HG03108 (cell line): ENCODE data around the gene AXIN2.
"Not testable (repeated sequence)": the region's sequence is repeated elsewhere in the genome, so short reads cannot be mapped to it uniquely, and the experiment has no call there.

Experiments used
- ATAC-seq: cut with Tn5 transposase; IDR thresholded peaks from one replicate; pipeline ENCODE4 v1.9.1; 2021; ENCODE audit warnings: moderate library complexity; ENCODE audit not compliant: unreplicated experiment

AXIN2 gene

DNA sequence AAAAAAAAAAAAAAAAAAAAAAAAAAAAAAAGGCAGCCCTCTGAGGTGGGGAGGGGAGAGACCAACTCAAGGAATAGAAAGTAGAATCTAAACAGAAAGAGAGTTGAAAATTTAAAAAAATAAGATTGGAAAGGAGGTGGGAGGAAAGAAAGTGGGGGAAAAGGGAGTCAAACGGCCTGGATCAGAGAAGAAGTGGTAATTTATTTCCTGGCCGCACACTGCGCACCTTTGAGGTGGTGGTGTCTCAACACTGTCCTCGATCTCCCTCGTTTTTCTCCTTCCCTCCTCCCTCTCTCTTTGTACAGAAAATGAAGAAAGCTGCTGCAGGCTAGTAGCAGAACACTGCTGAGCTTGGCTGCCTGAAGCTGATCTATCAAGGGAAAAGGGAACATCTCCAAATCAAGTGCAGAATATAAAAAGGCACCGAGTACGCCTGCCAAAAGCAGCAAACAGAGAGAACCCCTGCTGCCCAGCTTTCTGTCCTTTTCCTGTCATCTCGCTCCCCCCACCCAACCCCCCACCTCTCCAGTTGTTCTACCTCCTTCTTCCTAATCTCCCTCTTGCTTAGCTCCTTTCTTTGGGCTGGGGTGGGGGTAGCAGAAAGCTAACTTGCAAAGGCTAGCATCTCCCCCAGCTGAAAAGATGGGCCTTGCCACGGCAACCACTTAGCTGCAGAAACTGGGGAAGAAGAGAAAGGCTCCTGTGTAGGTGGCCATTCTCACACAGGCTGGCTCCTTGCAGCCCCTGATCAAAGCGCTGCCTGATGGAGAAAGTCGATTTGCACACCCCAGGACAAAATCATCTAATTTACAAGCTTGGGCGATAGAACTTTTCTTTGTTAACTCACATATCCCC lies 22.5 kb downstream of the AXIN2 start:
- no peak for ATAC-seq

GRCh38 chr17:65537845-65538674 lies 23.4 kb downstream of the AXIN2 start:
- ATAC-seq: no peak

- ATAC-seq: no peak
Observed at GRCh38 chr17:65537343-65537844, 24.1 kb downstream of the AXIN2 start.

DNA sequence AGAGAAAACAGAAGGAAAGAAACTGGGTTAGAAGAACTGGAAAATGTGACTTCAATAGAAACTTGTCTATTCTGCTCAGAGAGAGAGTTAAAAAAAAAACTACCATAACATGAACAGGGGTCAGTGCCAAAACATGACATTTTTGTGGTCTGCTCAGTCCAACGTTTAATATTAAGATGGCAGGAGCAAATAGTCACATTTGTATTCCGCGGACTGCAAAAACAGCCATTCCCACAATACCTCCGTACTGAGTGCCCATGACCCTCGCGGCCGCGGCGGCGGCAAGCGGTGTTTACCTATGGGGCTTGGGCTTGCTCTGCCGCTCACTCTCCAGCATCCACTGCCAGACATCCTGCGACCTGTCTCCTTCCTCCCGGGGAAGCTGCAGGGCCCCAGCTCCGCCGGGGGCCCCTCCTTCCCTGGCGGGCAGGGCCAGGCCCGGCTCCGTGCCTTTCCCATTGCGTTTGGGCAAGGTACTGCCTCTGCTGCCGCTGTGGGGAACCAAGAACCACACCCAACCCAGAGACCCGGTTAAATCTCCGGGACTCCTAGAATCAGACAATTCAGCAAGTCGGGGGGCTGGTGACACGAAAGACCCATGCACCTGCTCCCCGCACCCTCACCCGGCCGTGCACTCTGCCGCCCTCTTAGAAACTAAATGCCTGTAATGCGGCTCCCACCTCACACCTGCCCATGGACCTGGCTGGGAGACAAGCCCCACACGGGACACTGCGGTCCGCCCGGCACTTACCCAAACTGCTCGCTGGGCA lies 24.7 kb downstream of the AXIN2 start:
- ATAC-seq: no peak

DNA sequence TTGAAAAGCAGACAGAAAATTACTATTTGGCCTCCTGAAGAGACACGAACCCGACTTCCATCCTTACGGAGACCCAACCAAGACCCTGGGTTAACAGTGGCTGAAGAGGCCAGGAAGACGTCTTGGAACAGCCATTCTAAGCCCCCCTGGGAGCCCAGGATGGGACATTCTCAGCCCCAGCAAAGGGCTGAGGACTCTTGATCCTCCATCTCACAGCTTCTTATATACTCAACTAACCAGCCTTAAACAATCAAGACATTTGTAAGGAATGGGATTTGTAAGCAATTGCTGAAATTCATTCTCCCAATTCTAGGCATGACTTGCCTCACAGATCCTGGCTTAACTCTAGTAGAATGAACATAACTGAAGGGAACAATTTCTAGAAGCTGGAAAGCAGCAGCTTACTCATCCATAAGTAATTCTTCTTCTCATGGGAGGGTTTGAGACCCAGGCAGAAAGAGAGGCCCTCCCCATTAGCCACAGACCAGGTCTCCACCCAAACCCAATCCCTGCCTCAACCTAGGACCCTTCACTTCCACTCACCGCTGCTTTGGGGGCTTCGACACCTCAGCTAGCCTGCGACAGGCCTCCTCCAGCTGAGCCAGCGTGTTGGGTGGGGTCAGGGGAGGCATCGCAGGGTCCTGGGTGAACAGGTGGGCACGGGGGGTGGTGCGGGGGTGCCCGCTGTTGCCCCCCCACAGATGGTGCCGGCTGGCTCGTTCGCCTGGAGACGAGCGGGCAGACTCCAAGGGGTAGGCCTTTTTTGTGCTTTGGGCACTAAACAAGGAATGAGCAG lies 25.5 kb downstream of the AXIN2 start:
- no peak for ATAC-seq

GRCh38 chr17:65533852-65534457 lies 27.5 kb downstream of the AXIN2 start:
- no peak for ATAC-seq

- ATAC-seq: no peak
Observed at GRCh38 chr17:65533056-65533745, 28.2 kb downstream of the AXIN2 start.

GRCh38 chr17:65532101-65532890 lies 29.2 kb downstream of the AXIN2 start:
- ATAC-seq: no peak

- no peak for ATAC-seq
Observed at GRCh38 chr17:65531256-65532100, 30.0 kb downstream of the AXIN2 start.

DNA sequence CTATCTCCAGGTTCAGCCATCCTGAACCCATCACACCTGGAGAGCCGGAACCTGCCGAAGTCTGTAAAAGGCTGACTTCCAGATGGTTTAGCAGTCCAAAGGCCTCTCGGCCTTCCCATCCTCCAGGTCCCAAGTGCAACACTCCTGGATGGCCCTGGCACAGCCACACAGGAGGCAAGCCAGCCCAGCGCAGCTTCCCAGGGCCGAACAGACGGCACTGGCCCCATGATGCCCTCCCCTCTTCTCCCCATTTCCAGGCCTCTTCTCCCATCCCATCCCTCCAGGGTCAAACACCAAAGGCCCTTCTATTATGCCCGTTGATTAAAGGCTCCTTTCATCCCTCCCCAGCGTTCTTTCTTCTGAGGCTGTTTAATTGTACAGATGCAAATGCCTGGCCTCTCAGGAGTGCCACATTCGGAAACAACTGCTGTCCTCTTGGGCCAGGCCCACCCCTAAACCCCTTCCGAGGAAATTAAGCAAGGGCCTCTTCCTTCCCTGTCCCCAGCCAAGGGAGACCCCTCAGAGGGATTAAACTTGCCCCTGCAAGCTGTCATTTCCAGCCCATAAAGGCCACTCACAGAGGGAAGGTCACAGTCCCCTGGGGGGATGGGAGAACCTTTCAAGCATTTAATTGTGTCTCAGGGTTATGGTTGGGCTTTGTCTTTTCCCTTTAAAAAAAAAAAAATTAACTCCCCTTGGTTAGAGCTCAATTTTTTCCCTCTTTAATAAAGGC lies 30.8 kb downstream of the AXIN2 start:
- no peak for ATAC-seq

- ATAC-seq: no peak
Observed at GRCh38 chr17:65529761-65530522, 31.5 kb downstream of the AXIN2 start.

DNA sequence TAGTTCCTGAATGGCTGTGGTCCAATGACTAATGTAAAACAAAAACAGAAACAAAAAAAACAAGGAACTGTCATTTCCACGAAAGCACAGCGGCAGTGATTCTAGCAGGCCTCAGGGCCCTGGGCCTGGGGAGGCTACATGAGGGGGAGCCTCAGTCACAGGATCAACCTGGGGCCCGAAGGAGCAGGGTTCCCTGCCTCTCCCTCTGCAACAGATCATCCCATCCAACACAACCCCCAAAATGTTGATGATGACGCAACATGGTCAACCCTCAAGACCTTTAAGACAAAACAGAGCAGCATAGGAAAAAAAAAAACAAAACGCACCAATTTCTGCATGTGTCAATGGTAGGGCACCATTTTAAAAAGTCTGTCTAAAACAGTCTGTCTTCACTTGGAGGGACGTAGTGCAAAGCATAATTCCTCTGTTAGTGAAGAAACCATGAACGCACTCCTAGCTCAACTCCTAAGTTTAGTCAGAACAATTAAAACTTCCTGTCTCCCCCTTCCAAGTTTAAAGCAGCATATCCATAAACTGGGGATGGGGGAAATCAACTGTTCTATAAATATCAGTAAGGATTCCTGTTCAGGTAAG lies 32.3 kb downstream of the AXIN2 start:
- ATAC-seq: no peak

DNA sequence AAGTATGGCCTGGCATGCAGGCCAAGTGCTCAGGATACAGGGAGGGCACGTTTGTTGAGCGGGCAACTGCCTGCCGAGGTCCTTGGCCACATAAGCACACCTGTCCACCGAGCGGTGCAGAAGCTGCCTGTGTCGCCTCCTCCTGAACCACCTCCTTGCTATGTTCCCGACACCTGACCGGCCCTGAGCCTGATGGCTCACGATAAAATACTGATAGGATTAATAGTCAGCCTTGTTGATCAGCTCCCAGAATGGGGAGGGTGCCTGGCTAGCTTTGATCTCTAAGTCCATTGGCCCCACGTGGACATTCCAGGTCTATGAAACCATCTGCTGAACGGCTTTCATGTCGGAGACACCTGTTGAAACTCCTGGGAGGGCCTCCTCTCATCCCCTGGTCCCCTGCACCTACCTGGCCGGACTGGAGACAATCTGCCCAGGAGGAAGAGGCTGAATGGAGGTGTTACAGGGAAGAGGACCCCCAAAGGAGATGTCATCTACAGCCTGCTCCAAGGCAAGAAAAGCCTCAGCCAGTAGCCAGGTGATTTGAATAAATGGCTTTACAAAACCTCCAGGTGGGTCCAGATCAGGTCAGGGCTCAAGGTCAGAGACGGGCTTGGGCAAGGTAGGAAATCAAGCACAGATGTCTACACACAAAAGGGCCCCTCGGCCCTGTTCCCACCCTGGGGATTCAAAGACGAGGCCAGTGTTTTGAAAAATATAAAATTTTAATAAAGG lies 33.4 kb downstream of the AXIN2 start:
- no peak for ATAC-seq

DNA sequence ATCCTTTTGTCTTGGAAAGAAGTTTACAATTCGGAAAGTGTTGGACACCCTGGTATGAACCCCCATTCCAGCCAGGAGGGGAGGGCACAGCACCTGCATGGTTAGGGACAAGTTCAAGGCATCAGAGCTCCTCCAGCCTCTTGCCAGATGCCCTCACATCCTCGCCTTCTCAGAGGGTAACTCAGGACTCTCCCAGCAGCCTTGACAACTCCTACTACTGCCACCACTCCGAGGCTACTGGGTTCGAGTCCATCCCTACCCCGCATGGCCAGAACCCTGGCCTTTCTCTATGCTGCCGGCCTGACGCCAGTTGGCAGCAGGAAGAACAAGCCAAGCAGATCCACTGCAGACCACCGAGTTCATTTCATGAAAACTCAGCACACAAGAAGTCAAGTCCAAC lies 34.1 kb downstream of the AXIN2 start:
- no peak for ATAC-seq

- ATAC-seq: not testable (repeated sequence)
Observed at GRCh38 chr17:65526854-65527253, 34.6 kb downstream of the AXIN2 start.
